ENCODE measurements around the gene ECE1. TPM values are rescaled to one million over a fixed set of nuclear protein-coding genes. Genes with fewer than 3 reads are reported as not detected.

ECE1 gene
- total and polyA plus RNA-seq, 2 of the 4 experiments (the other 2 are of a cell fraction) = 61.8 to 124 TPM

DNA sequence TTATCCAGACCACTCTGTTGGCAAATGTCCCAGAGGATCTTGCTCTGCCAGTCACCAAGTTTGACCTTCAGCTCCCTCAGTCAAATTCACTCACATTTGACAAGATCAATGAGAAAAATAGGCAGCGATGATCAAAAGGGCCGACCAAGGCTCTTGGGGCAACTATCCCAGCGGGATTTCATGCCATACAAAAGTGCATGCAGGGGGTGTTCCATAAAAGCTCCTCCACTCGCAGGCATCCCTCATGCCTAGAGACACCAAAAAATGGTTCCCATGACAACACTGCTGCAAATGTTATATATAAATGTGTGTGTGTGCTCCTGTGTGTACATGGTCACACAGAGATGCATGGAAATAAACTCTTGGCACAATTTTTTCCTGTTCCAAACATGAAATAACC, 97.4 kb downstream of the ECE1 start:
- Histone ChIP-seq H2BK15ac (ENCODE audit: low read depth, low read length) (no peak overlapping the region), H2AFZ (replicated peaks; ENCODE audit: low read length, poor library complexity) (no peak overlapping the region), H3K9ac (ENCODE audit: low read depth, low read length) (no peak overlapping the region), H2BK5ac (ENCODE audit: low read depth, low read length, poor library complexity, severe bottlenecking) (no peak overlapping the region), H2AK9ac (replicated peaks; ENCODE audit: low read depth, low read length, poor library complexity) (no peak overlapping the region), H3K23ac (ENCODE audit: low read depth, low read length) (no peak overlapping the region), H3K4me3 (ENCODE audit: insufficient read depth, low read depth, low read length) (no peak overlapping the region), H3K4ac (ENCODE audit: low read depth, low read length) (no peak overlapping the region; the same call in 1 of the 2 replicates), H3K56ac (ENCODE audit: extremely low read depth, insufficient read depth, low read length) (no peak overlapping the region), H3K18ac (ENCODE audit: low read depth, low read length) (no peak overlapping the region), H2AK5ac (ENCODE audit: low read depth, low read length) (no peak overlapping the region), H3K79me1 (ENCODE audit: low read depth in 1 of 2, low read length in 2 of 2) (no peaks in the 10 kb centered on the region), H3K9me3 (ENCODE audit: control insufficient read depth, insufficient read depth, low read length) (no peaks in the 10 kb centered on the region), H4K20me1 (ENCODE audit: insufficient read depth, low read length) (no peaks in the 10 kb centered on the region), H2BK120ac (ENCODE audit: low read depth, low read length) (no peak overlapping the region), H2BK20ac (ENCODE audit: low read depth, low read length) (no peak overlapping the region), H4K5ac (ENCODE audit: low read depth, low read length) (no peak overlapping the region), H4K91ac (ENCODE audit: insufficient read depth, low read depth, low read length) (no peak overlapping the region), H3K27me3 (ENCODE audit: control insufficient read depth, insufficient read depth, low read length) (no peaks in the 10 kb centered on the region), H3K36me3 (ENCODE audit: control insufficient read depth, insufficient read depth, low read length) (no peaks in the 10 kb centered on the region), H3K27ac (ENCODE audit: insufficient read depth, low read length) (no peak overlapping the region), H3K4me2 (ENCODE audit: low read depth, low read length) (no peak overlapping the region), H3K14ac (replicated peaks; ENCODE audit: low read depth, low read length) (0 out of 2 replicates have a peak overlapping the region, but pooled peaks have one; percentile 1), H3K9me1 (ENCODE audit: insufficient read depth, low read length) (no peaks in the 10 kb centered on the region), H4K8ac (ENCODE audit: low read depth in 2 of 2, low read length in 2 of 2) (no peak overlapping the region), H3K4me1 (ENCODE audit: control insufficient read depth, insufficient read depth, low read length) (0 out of 2 replicates have a peak, but pooled peaks cover 2% of the 10 kb centered on the region)
- TF ChIP-seq SMC3 (IDR thresholded peaks at IDR 0.05; ENCODE audit: low read depth, low read length) = no peak
- TF ChIP-seq FOS (IDR thresholded peaks at IDR 0.05; ENCODE audit: low read depth, low read length) = no peak
- TF ChIP-seq RCOR1 (IDR thresholded peaks at IDR 0.05; ENCODE audit: insufficient replicate concordance, low read length) = no peak
- TF ChIP-seq POLR2A (IDR thresholded peaks at IDR 0.05; ENCODE audit: low read depth, low read length) = no peak
- TF ChIP-seq CEBPB (IDR thresholded peaks at IDR 0.05; ENCODE audit: low read depth, low read length) = no peak
- TF ChIP-seq BHLHE40 (IDR thresholded peaks at IDR 0.05; ENCODE audit: low read depth, low read length) = no peak
- TF ChIP-seq, protein P1, sequence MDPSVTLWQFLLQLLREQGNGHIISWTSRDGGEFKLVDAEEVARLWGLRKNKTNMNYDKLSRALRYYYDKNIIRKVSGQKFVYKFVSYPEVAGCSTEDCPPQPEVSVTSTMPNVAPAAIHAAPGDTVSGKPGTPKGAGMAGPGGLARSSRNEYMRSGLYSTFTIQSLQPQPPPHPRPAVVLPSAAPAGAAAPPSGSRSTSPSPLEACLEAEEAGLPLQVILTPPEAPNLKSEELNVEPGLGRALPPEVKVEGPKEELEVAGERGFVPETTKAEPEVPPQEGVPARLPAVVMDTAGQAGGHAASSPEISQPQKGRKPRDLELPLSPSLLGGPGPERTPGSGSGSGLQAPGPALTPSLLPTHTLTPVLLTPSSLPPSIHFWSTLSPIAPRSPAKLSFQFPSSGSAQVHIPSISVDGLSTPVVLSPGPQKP (IDR thresholded peaks at IDR 0.05; ENCODE audit: borderline replicate concordance, low read depth, low read length) = no peak
- no peak for TF ChIP-seq NFE2L2 (IDR thresholded peaks at IDR 0.05; ENCODE audit: low read depth, low read length)
- no peak for TF ChIP-seq CHD1 (IDR thresholded peaks at IDR 0.05; ENCODE audit: low read depth, low read length)
- TF ChIP-seq, protein P2, sequence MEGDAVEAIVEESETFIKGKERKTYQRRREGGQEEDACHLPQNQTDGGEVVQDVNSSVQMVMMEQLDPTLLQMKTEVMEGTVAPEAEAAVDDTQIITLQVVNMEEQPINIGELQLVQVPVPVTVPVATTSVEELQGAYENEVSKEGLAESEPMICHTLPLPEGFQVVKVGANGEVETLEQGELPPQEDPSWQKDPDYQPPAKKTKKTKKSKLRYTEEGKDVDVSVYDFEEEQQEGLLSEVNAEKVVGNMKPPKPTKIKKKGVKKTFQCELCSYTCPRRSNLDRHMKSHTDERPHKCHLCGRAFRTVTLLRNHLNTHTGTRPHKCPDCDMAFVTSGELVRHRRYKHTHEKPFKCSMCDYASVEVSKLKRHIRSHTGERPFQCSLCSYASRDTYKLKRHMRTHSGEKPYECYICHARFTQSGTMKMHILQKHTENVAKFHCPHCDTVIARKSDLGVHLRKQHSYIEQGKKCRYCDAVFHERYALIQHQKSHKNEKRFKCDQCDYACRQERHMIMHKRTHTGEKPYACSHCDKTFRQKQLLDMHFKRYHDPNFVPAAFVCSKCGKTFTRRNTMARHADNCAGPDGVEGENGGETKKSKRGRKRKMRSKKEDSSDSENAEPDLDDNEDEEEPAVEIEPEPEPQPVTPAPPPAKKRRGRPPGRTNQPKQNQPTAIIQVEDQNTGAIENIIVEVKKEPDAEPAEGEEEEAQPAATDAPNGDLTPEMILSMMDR (conservative IDR thresholded peaks at IDR 0.05; ENCODE audit: low read depth, low read length) = no peak
- in situ Hi-C loops (cut with MboI; ENCODE audit: low sequenced_read_pairs) = loop anchor here (10.0 kb wide), 2 partner anchors 208 to 408 kb away; partner anchors contain the start of gene HP1BP3
- no TSS peak for BruUV-seq (replicated peaks)
- no peak for ATAC-seq (ENCODE audit: low read depth)
- ChIA-PET POLR2A (ENCODE audit: unreplicated experiment) (no interaction called here), CTCF (interaction anchor here (0.6 to 1.1 kb wide), 4 partner anchors 16 to 499 kb away, joined by 3 to 5 read pairs (median 3); no protein-coding TSS in a partner anchor)
- WGBS, 2 experiments (ENCODE audit: extremely low coverage in 2 of 2, insufficient read length in 1 of 2) = no CpG with 5 or more reads among the region's 4 CpGs
- intact Hi-C loops (cut with micrococcal nuclease) = loop anchor here (10.0 kb wide), 2 partner anchors 248 to 668 kb away; no protein-coding TSS in a partner anchor
- DNase-seq = no peak
- dilution Hi-C loops (cut with HindIII; ENCODE audit: low sequenced_read_pairs, unreplicated experiment) = no loop called here

Data from IMR-90 (cell line).